GM04503 (cell line): ENCODE data around the gene NBR1.
"Not testable (repeated sequence)": the region's sequence is repeated elsewhere in the genome, so short reads cannot be mapped to it uniquely, and the experiment has no call there.

ENCODE experiments used
- DNase-seq: peaks from one replicate; pipeline ENCODE4 v3.0.0-alpha.2; 2012; ENCODE audit warnings: low read depth

Gene NBR1

GRCh38 chr17:43246456-43246855 lies 75.4 kb downstream of the NBR1 start:
- DNase-seq, result not testable (repeated sequence)
